GM20000 (cell line): Measurements from ENCODE around the gene CLSTN2.

Source experiments
- DNase-seq: peaks from one replicate; pipeline ENCODE4 v3.0.0; 2012; ENCODE audit warnings: low spot score
- CTCF ChIP-seq: IDR thresholded peaks from 2 replicates; pipeline ENCODE4 v1.5.1; 2012; ENCODE audit warnings: mild to moderate bottlenecking, control low read depth; ENCODE audit errors: extremely low read depth, missing control alignments

CLSTN2 gene

GRCh38 chr3:140459462-140459861 is 524.5 kb downstream of the CLSTN2 start:
- no peak for DNase-seq
- no peak for TF ChIP-seq CTCF

GRCh38 chr3:140461250-140461649 is 526.3 kb downstream of the CLSTN2 start:
- DNase-seq: no peak
- no peak for TF ChIP-seq CTCF

- TF ChIP-seq CTCF: no peak
- DNase-seq: no peak
Observed at GRCh38 chr3:140463355-140463754, 528.4 kb downstream of the CLSTN2 start.

GRCh38 chr3:140465988-140466387 is 531.0 kb downstream of the CLSTN2 start:
- TF ChIP-seq CTCF: no peak

GRCh38 chr3:140466535-140466934 is 531.5 kb downstream of the CLSTN2 start:
- TF ChIP-seq CTCF: no peak
- DNase-seq: no peak

More at GRCh38 chr3:140465988-140466387, 531.0 kb downstream of the CLSTN2 start:
- DNase-seq: no peak

GRCh38 chr3:140467104-140467577 is 532.2 kb downstream of the CLSTN2 start:
- no peak for TF ChIP-seq CTCF
- no peak for DNase-seq

GRCh38 chr3:140467796-140468315 is 532.9 kb downstream of the CLSTN2 start:
- no peak for TF ChIP-seq CTCF
- no peak for DNase-seq
